Loucy (cell line): ENCODE results near the gene KLHL30.

Experiments used
- EZH2phosphoT487 ChIP-seq: fragments of 200-600 bp; IDR thresholded peaks from 2 replicates; pipeline ENCODE4 v1.6.1; 2018; ENCODE audit warnings: antibody characterized with exemption, mild to moderate bottlenecking, moderate library complexity, borderline replicate concordance
- TF ChIP-seq, protein P1 (sequence below): fragments of 200-600 bp; sonication (generic); conservative IDR thresholded peaks from 2 replicates; pipeline ENCODE4 v1.5.1; 2014; ENCODE audit warnings: mild to moderate bottlenecking, antibody characterized with exemption, low read length

- TF ChIP-seq, protein P1, sequence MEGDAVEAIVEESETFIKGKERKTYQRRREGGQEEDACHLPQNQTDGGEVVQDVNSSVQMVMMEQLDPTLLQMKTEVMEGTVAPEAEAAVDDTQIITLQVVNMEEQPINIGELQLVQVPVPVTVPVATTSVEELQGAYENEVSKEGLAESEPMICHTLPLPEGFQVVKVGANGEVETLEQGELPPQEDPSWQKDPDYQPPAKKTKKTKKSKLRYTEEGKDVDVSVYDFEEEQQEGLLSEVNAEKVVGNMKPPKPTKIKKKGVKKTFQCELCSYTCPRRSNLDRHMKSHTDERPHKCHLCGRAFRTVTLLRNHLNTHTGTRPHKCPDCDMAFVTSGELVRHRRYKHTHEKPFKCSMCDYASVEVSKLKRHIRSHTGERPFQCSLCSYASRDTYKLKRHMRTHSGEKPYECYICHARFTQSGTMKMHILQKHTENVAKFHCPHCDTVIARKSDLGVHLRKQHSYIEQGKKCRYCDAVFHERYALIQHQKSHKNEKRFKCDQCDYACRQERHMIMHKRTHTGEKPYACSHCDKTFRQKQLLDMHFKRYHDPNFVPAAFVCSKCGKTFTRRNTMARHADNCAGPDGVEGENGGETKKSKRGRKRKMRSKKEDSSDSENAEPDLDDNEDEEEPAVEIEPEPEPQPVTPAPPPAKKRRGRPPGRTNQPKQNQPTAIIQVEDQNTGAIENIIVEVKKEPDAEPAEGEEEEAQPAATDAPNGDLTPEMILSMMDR, result no peak
- TF ChIP-seq EZH2phosphoT487, result no peak
Observed at GRCh38 chr2:238141541-238142318, 3.3 kb downstream of the KLHL30 start.
